ENCODE data around the gene CBX8. TPM values are rescaled to one million over a fixed set of nuclear protein-coding genes. Genes with fewer than 3 reads are reported as not detected.
A peak's percentile ranks its signal among the peaks of the same experiment; 100 is the strongest.

Gene CBX8
- total and polyA plus RNA-seq, 2 of the 13 experiments (the other 11 are each of a cell fraction or from before 2014, with no cell fraction given) = 0.34 to 12.6 TPM

DNA sequence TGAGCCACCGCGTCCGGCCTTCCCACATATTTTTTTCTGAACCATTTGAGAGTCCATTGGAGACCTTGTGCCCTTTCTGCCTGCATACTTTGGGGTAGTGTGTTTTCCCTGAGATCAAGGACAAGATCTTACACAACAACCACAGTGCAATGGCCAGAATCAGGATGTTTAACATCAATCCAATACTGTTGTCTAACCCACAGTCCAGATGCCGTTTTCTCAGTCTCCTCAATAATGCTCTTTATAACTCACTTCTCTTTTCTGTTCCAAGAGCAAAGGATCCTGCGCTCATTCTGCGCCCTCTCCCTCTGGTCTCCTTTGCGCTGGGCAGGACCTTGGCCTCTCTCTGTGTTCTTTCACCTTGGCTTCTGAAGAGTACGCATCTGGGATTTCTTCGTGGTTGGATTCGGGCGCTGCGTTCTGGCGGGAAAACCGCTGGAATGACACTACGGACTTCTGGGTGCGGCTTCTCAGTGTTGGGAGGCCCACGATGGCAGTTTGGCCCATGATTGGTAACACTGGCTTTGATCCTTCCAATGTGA is 25.8 kb upstream of the CBX8 start (continued):
- no peak for TF ChIP-seq GTF2F1 (IDR thresholded peaks at IDR 0.05; ENCODE audit: low read length)
- 0 out of 2 replicates have a peak, but pooled peaks have one; percentile 30 for TF ChIP-seq ZNF296 (CRISPR knock-in tag; conservative IDR thresholded peaks at IDR 0.05)
- TF ChIP-seq, protein P1, sequence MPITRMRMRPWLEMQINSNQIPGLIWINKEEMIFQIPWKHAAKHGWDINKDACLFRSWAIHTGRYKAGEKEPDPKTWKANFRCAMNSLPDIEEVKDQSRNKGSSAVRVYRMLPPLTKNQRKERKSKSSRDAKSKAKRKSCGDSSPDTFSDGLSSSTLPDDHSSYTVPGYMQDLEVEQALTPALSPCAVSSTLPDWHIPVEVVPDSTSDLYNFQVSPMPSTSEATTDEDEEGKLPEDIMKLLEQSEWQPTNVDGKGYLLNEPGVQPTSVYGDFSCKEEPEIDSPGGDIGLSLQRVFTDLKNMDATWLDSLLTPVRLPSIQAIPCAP (CRISPR knock-in tag; IDR thresholded peaks at IDR 0.05; ENCODE audit: low read depth) = no peak
- no peak for TF ChIP-seq NR3C1 (CRISPR knock-in tag; IDR thresholded peaks at IDR 0.05)
- TF ChIP-seq ARHGAP35 (CRISPR knock-in tag; IDR thresholded peaks at IDR 0.05; ENCODE audit: borderline replicate concordance) = 0 out of 2 replicates have a peak, but pooled peaks have one; percentile 48
- peak; percentile 96 for TF ChIP-seq CEBPG (CRISPR knock-in tag; IDR thresholded peaks at IDR 0.05)
- peak; percentile 27; the same call in 1 of the 2 replicates for TF ChIP-seq KDM2A (CRISPR knock-in tag; IDR thresholded peaks at IDR 0.05; ENCODE audit: borderline replicate concordance, low read depth)
- no peak for TF ChIP-seq MATR3 (CRISPR knock-in tag; IDR thresholded peaks at IDR 0.05)
- TF ChIP-seq, protein P2, sequence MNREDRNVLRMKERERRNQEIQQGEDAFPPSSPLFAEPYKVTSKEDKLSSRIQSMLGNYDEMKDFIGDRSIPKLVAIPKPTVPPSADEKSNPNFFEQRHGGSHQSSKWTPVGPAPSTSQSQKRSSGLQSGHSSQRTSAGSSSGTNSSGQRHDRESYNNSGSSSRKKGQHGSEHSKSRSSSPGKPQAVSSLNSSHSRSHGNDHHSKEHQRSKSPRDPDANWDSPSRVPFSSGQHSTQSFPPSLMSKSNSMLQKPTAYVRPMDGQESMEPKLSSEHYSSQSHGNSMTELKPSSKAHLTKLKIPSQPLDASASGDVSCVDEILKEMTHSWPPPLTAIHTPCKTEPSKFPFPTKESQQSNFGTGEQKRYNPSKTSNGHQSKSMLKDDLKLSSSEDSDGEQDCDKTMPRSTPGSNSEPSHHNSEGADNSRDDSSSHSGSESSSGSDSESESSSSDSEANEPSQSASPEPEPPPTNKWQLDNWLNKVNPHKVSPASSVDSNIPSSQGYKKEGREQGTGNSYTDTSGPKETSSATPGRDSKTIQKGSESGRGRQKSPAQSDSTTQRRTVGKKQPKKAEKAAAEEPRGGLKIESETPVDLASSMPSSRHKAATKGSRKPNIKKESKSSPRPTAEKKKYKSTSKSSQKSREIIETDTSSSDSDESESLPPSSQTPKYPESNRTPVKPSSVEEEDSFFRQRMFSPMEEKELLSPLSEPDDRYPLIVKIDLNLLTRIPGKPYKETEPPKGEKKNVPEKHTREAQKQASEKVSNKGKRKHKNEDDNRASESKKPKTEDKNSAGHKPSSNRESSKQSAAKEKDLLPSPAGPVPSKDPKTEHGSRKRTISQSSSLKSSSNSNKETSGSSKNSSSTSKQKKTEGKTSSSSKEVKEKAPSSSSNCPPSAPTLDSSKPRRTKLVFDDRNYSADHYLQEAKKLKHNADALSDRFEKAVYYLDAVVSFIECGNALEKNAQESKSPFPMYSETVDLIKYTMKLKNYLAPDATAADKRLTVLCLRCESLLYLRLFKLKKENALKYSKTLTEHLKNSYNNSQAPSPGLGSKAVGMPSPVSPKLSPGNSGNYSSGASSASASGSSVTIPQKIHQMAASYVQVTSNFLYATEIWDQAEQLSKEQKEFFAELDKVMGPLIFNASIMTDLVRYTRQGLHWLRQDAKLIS (CRISPR knock-in tag; IDR thresholded peaks at IDR 0.05) = 0 out of 2 replicates have a peak, but pooled peaks have one; percentile 51
- peak; percentile 93 for TF ChIP-seq PHF21A (CRISPR knock-in tag; IDR thresholded peaks at IDR 0.05)
- TF ChIP-seq ZNF660 (CRISPR knock-in tag; IDR thresholded peaks at IDR 0.05; ENCODE audit: borderline replicate concordance, low read depth) = no peak
- no peak for TF ChIP-seq SATB2 (CRISPR knock-in tag; IDR thresholded peaks at IDR 0.05)
- TF ChIP-seq KDM5B (CRISPR knock-in tag; IDR thresholded peaks at IDR 0.05; ENCODE audit: borderline replicate concordance) = peak; percentile 69; the same call in 1 of the 2 replicates
- TF ChIP-seq, protein P3, sequence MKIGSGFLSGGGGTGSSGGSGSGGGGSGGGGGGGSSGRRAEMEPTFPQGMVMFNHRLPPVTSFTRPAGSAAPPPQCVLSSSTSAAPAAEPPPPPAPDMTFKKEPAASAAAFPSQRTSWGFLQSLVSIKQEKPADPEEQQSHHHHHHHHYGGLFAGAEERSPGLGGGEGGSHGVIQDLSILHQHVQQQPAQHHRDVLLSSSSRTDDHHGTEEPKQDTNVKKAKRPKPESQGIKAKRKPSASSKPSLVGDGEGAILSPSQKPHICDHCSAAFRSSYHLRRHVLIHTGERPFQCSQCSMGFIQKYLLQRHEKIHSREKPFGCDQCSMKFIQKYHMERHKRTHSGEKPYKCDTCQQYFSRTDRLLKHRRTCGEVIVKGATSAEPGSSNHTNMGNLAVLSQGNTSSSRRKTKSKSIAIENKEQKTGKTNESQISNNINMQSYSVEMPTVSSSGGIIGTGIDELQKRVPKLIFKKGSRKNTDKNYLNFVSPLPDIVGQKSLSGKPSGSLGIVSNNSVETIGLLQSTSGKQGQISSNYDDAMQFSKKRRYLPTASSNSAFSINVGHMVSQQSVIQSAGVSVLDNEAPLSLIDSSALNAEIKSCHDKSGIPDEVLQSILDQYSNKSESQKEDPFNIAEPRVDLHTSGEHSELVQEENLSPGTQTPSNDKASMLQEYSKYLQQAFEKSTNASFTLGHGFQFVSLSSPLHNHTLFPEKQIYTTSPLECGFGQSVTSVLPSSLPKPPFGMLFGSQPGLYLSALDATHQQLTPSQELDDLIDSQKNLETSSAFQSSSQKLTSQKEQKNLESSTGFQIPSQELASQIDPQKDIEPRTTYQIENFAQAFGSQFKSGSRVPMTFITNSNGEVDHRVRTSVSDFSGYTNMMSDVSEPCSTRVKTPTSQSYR (CRISPR knock-in tag; IDR thresholded peaks at IDR 0.05; ENCODE audit: borderline replicate concordance) = peak; percentile 80; the same call in 1 of the 2 replicates
- TF ChIP-seq TAF15 (IDR thresholded peaks at IDR 0.05; ENCODE audit: low read depth, low read length, poor library complexity, severe bottlenecking) = no peak
- TF ChIP-seq, protein P4, sequence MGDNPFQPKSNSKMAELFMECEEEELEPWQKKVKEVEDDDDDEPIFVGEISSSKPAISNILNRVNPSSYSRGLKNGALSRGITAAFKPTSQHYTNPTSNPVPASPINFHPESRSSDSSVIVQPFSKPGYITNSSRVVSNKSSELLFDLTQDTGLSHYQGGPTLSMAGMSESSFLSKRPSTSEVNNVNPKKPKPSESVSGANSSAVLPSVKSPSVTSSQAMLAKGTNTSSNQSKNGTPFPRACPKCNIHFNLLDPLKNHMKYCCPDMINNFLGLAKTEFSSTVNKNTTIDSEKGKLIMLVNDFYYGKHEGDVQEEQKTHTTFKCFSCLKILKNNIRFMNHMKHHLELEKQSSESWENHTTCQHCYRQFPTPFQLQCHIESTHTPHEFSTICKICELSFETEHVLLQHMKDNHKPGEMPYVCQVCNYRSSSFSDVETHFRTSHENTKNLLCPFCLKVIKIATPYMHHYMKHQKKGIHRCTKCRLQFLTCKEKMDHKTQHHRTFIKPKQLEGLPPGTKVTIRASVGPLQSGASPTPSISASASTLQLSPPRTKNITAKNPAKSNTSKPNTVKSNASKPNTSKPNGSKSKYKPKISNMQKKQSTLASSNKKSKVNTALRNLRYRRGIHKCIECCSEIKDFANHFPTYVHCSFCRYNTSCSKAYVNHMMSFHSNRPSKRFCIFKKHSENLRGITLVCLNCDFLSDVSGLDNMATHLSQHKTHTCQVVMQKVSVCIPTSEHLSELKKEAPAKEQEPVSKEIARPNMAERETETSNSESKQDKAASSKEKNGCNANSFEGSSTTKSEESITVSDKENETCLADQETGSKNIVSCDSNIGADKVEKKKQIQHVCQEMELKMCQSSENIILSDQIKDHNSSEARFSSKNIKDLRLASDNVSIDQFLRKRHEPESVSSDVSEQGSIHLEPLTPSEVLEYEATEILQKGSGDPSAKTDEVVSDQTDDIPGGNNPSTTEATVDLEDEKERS (CRISPR knock-in tag; IDR thresholded peaks at IDR 0.05) = peak; percentile 56; the same call in 1 of the 2 replicates

All from HepG2 (cell line).